K562 (cell line): ENCODE data around the gene LRRC10. TPM values are rescaled to one million over a fixed set of nuclear protein-coding genes. Genes with fewer than 3 reads are reported as not detected.

Experiments
- ATAC-seq: fragments of 200-7000 bp; cut with Tn5 transposase; 3 replicates; pipeline ENCODE4 v1.9.1; 2020; ENCODE audit warnings: moderate library complexity
- BruUV-seq: library from RNA; stranded (reverse); fragments of 400-500 nt; replicated peaks from 2 replicates; lab custom pipeline; 2021; lab: Mats Ljungman, UMichigan
- CTCF ChIA-PET: fragments of 300-600 bp; formaldehyde crosslinking; extraction: SDS; loops from one replicate; lab custom pipeline; 2021; ENCODE audit warnings: low intra/inter-chr PET ratio; lab: Yijun Ruan, JAX
- POLR2A ChIA-PET: fragments of 300-600, 350-650 bp; sonication (Branson Sonifier 250); formaldehyde crosslinking; extraction: SDS; loops from one replicate; lab custom pipeline; 2021; ENCODE audit warnings: antibody characterized with exemption, inconsistent platforms; lab: Yijun Ruan, JAX
- DNase-seq, 4 experiments: peaks; one replicate each; pipeline versions ENCODE4 v3.0.0 to v3.0.0-alpha.2; 2011 to 2018; ENCODE audit warnings: low spot score in 3 of 4, mixed read lengths in 3 of 4; ENCODE audit errors: extremely low read depth in 1 of 4
- FAIRE-seq: peaks from 2 replicates; lab custom pipeline; 2011; peaks lifted over from hg19 to GRCh38; lab: Jason Lieb, UNC
- H2AFZ ChIP-seq: 2 replicates; pipeline ENCODE4 v1.6.0; 2011; ENCODE audit warnings: low read depth, low read length, control low read depth, inconsistent platforms
- H3K27ac ChIP-seq: fragments of 200-600 bp; 3 replicates; pipeline ENCODE4 v1.8.0; 2011; ENCODE audit warnings: low read depth, mild to moderate bottlenecking, control low read depth, inconsistent platforms, low read length, moderate library complexity, mixed read lengths; ENCODE audit errors: extremely low read depth
- H3K27me3 ChIP-seq, 2 experiments: fragments of 300-600 bp in 1 of 2; 2 replicates in 1 of 2; 3 replicates in 1 of 2; pipeline versions ENCODE4 v1.6.0 to v1.8.0; 2011; ENCODE audit warnings: inconsistent platforms in 2 of 2, low read length in 2 of 2, mild to moderate bottlenecking in 1 of 2, mixed read lengths in 1 of 2, moderate library complexity in 1 of 2; ENCODE audit not compliant: control insufficient read depth in 2 of 2, insufficient read depth in 2 of 2
- H3K36me3 ChIP-seq: fragments of 300-600 bp; 3 replicates; pipeline ENCODE4 v1.8.0; 2011; ENCODE audit warnings: mild to moderate bottlenecking, low read length, inconsistent platforms; ENCODE audit not compliant: control insufficient read depth, insufficient read depth
- H3K4me1 ChIP-seq, 2 experiments: fragments of 200-600 bp in 1 of 2; replicated peaks in 1 of 2; 2 replicates in 1 of 2; 3 replicates in 1 of 2; pipeline versions ENCODE4 v1.5.1 to v1.8.0; 2011; ENCODE audit warnings: inconsistent platforms in 2 of 2, low read length in 2 of 2, mild to moderate bottlenecking in 1 of 2, mixed read lengths in 1 of 2, moderate library complexity in 1 of 2; ENCODE audit not compliant: control insufficient read depth in 2 of 2, insufficient read depth in 2 of 2
- H3K4me2 ChIP-seq: 2 replicates; pipeline ENCODE4 v1.6.1; 2011; ENCODE audit warnings: low read length, control low read depth, inconsistent platforms, mixed read lengths; ENCODE audit not compliant: insufficient read depth
- H3K4me3 ChIP-seq: fragments of 200-600 bp; sonication (generic), shearing (Covaris generic); 2 replicates; pipeline ENCODE4 v1.5.1; 2016; ENCODE audit warnings: control low read depth, inconsistent platforms
- H3K79me2 ChIP-seq: fragments of 200-600 bp; 3 replicates; pipeline ENCODE4 v1.8.0; 2011; ENCODE audit warnings: low read length, inconsistent platforms; ENCODE audit not compliant: control insufficient read depth, insufficient read depth
- H3K9ac ChIP-seq, 2 experiments: 2 replicates each; pipeline versions ENCODE4 v1.6.0 to v1.6.1; 2011; ENCODE audit warnings: low read depth in 2 of 2, low read length in 2 of 2, control low read depth in 1 of 2, inconsistent platforms in 1 of 2, mild to moderate bottlenecking in 1 of 2, mixed read lengths in 1 of 2; ENCODE audit not compliant: insufficient read depth in 1 of 2
- H3K9me1 ChIP-seq: one replicate; pipeline ENCODE4 v1.6.0; 2011; ENCODE audit warnings: inconsistent platforms, mild to moderate bottlenecking, low read length, moderate library complexity; ENCODE audit not compliant: control insufficient read depth, insufficient read depth
- H3K9me3 ChIP-seq: replicated peaks from 2 replicates; pipeline ENCODE4 v1.5.1; 2011; ENCODE audit warnings: low read depth, low read length, inconsistent platforms; ENCODE audit not compliant: control insufficient read depth, insufficient read depth
- H4K20me1 ChIP-seq: replicated peaks from 2 replicates; pipeline ENCODE4 v1.6.1; 2011; ENCODE audit warnings: low read length, inconsistent platforms, mixed read lengths; ENCODE audit not compliant: control insufficient read depth, insufficient read depth
- ATF1 ChIP-seq, 2 experiments: fragments of 450-650 bp in 1 of 2; IDR thresholded peaks; 2 replicates each; pipeline ENCODE4 v1.6.1; 2016; ENCODE audit warnings: missing compliant biosample characterization in 1 of 2, missing genetic modification characterization in 1 of 2
- BMI1 ChIP-seq: fragments of 150-350 bp; IDR thresholded peaks from 2 replicates; pipeline ENCODE4 v1.6.1; 2014; ENCODE audit warnings: low read length
- E2F3 ChIP-seq: fragments of 250-450 bp; sonication (Bioruptor Pico); IDR thresholded peaks from 2 replicates; pipeline ENCODE4 v1.4.0; 2020; ENCODE audit warnings: mild to moderate bottlenecking
- MCM2 ChIP-seq: fragments of 450-650 bp; IDR thresholded peaks from 2 replicates; pipeline ENCODE4 v1.6.1; 2017; ENCODE audit warnings: low read depth, mild to moderate bottlenecking
- RBBP5 ChIP-seq: fragments of 200-600 bp; sonication (generic); IDR thresholded peaks from 2 replicates; pipeline ENCODE4 v1.6.1; 2012; ENCODE audit warnings: borderline replicate concordance, mild to moderate bottlenecking, low read length, control low read depth, inconsistent platforms; ENCODE audit not compliant: insufficient read depth, poor library complexity, severe bottlenecking
- ZBTB49 ChIP-seq: sonication (generic); formaldehyde crosslinking; IDR thresholded peaks from 2 replicates; pipeline ENCODE4 v1.8.0; 2022; ENCODE audit warnings: missing genetic modification reagents, mild to moderate bottlenecking, borderline replicate concordance
- WGBS: fragments of 100-300 bp; shearing (Covaris generic); methylation state at CpG from one replicate; pipeline ENCODE4 v1.1.6; 2016; ENCODE audit warnings: low coverage, mixed read lengths; ENCODE audit not compliant: insufficient coverage; ENCODE audit errors: missing lambda C conversion rate; 5-methylcytosine and 5-hydroxymethylcytosine counted together
- in situ Hi-C: fragments of 300-500 bp; cut with MboI; formaldehyde crosslinking; loops from 4 replicates; pipeline ENCODE4 v1.15.0; 2018; ENCODE audit warnings: inconsistent platforms, mixed read lengths
- intact Hi-C: fragments of 100-400 bp; cut with micrococcal nuclease; formaldehyde crosslinking; loops from 2 replicates; pipeline ENCODE4 v1.14.2; 2022
- polyA plus RNA-seq, 8 experiments: library from polyadenylated mRNA; depleted of rRNA in 4 of 8; stranded (reverse) in 5 of 8; unstranded in 3 of 8; fragments of >200 nt; fragmentation: Nextera tagmentation in 2 of 8; fragmentation: Illumina TruSeq in 1 of 8; extraction: Ambion mirVana in 2 of 8; extraction: Trizol in 1 of 8; gene quantifications; 2 replicates each; pipeline versions ENCODE4 v1.2.1 to v1.2.3, GENCODE V29; 2011 to 2014; ENCODE audit warnings: inconsistent platforms in 1 of 8, missing spikeins in 1 of 8
- total RNA-seq, 7 experiments: library from RNA; depleted of rRNA in 6 of 7; stranded (reverse); fragments of >200 nt in 6 of 7; fragmentation: Illumina TruSeq in 2 of 7; extraction: Trizol in 2 of 7; gene quantifications; 2 replicates each; pipeline versions ENCODE4 v1.2.1 to v1.2.3, GENCODE V29; 2011 to 2021; ENCODE audit warnings: low replicate concordance in 1 of 7
- TF ChIP-seq, protein P1 (sequence below): fragments of 150-350 bp; conservative IDR thresholded peaks from 2 replicates; pipeline ENCODE4 v1.6.1; 2014; ENCODE audit warnings: low read length
- TF ChIP-seq, protein P2 (sequence below), 2 experiments: fragments of 450-650 bp in 1 of 2; sonication (generic) in 1 of 2; formaldehyde crosslinking in 1 of 2; IDR thresholded peaks in 1 of 2; conservative IDR thresholded peaks in 1 of 2; 2 replicates each; pipeline versions ENCODE4 v1.6.1 to v1.8.1; 2016 to 2023; ENCODE audit warnings: mild to moderate bottlenecking in 2 of 2, moderate library complexity in 2 of 2, inconsistent platforms in 1 of 2, missing genetic modification reagents in 1 of 2
- TF ChIP-seq, protein P3 (sequence below): sonication (generic); formaldehyde crosslinking; IDR thresholded peaks from 2 replicates; pipeline ENCODE4 v1.4.0; 2020; ENCODE audit warnings: mild to moderate bottlenecking, missing genetic modification reagents

The LRRC10 gene
- total and polyA plus RNA-seq, 9 of the 15 experiments (the other 6 are each of a cell fraction or from before 2014, with no cell fraction given): 0.09 TPM; not detected in 8

- BruUV-seq: no TSS peak
- H3K4me2 ChIP-seq: no peak overlapping the region
- no peaks in the 10 kb centered on the region for H3K9me1 ChIP-seq
- H3K9ac ChIP-seq: no peak overlapping the region
- ChIA-PET POLR2A (no interaction called here), CTCF (no interaction called here)
- H3K79me2 ChIP-seq: no peaks in the 10 kb centered on the region
- DNase-seq (no peak), ATAC-seq (no peak), FAIRE-seq (no peak)
- peaks cover 11 to 15% of the 10 kb centered on the region in 2 experiments for H3K4me1 ChIP-seq
- 0 out of 2 replicates have a peak, but pooled peaks cover 5% of the 10 kb centered on the region for H4K20me1 ChIP-seq
- no peaks in the 10 kb centered on the region for H3K9me3 ChIP-seq
- no peak overlapping the region for H3K27ac ChIP-seq
- H2AFZ ChIP-seq: no peak overlapping the region
- H3K36me3 ChIP-seq: no peaks in the 10 kb centered on the region
- no peak overlapping the region for H3K4me3 ChIP-seq
- TF ChIP-seq E2F3 (CRISPR knock-in tag): no peak
- no peak for TF ChIP-seq ATF1 (CRISPR knock-in tag; IDR thresholded peaks at IDR 0.05)
- TF ChIP-seq ATF1 (tag; IDR thresholded peaks at IDR 0.05): no peak
- TF ChIP-seq, protein P1, sequence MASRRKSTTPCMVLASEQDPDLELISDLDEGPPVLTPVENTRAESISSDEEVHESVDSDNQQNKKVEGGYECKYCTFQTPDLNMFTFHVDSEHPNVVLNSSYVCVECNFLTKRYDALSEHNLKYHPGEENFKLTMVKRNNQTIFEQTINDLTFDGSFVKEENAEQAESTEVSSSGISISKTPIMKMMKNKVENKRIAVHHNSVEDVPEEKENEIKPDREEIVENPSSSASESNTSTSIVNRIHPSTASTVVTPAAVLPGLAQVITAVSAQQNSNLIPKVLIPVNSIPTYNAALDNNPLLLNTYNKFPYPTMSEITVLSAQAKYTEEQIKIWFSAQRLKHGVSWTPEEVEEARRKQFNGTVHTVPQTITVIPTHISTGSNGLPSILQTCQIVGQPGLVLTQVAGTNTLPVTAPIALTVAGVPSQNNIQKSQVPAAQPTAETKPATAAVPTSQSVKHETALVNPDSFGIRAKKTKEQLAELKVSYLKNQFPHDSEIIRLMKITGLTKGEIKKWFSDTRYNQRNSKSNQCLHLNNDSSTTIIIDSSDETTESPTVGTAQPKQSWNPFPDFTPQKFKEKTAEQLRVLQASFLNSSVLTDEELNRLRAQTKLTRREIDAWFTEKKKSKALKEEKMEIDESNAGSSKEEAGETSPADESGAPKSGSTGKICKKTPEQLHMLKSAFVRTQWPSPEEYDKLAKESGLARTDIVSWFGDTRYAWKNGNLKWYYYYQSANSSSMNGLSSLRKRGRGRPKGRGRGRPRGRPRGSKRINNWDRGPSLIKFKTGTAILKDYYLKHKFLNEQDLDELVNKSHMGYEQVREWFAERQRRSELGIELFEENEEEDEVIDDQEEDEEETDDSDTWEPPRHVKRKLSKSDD: no peak
- TF ChIP-seq RBBP5: no peak
- TF ChIP-seq, protein P2, sequence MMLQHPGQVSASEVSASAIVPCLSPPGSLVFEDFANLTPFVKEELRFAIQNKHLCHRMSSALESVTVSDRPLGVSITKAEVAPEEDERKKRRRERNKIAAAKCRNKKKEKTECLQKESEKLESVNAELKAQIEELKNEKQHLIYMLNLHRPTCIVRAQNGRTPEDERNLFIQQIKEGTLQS (IDR thresholded peaks at IDR 0.05): no peak
- TF ChIP-seq, protein P2 (CRISPR knock-in tag; conservative IDR thresholded peaks at IDR 0.05): no peak
- TF ChIP-seq MCM2: no peak
- TF ChIP-seq BMI1: no peak
- no peak for TF ChIP-seq ZBTB49
- TF ChIP-seq, protein P3, sequence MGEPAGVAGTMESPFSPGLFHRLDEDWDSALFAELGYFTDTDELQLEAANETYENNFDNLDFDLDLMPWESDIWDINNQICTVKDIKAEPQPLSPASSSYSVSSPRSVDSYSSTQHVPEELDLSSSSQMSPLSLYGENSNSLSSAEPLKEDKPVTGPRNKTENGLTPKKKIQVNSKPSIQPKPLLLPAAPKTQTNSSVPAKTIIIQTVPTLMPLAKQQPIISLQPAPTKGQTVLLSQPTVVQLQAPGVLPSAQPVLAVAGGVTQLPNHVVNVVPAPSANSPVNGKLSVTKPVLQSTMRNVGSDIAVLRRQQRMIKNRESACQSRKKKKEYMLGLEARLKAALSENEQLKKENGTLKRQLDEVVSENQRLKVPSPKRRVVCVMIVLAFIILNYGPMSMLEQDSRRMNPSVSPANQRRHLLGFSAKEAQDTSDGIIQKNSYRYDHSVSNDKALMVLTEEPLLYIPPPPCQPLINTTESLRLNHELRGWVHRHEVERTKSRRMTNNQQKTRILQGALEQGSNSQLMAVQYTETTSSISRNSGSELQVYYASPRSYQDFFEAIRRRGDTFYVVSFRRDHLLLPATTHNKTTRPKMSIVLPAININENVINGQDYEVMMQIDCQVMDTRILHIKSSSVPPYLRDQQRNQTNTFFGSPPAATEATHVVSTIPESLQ (CRISPR knock-in tag): no peak
- in situ Hi-C loops: no loop called here
- intact Hi-C loops: loop anchor here (5.0 kb wide), 2 partner anchors 34 to 149 kb away; partner anchors contain the start of genes CCT2 and FRS2
- no peaks in the 10 kb centered on the region; a peak in 1 of 5 replicates for H3K27me3 ChIP-seq
- WGBS: 50% methylated on average over 2 of the region's 2 CpGs
Measured at GRCh38 chr12:69620921-69621320, 10.2 kb upstream of the LRRC10 start.
